GM12878 (cell line): ENCODE data around the gene C2orf69. TPM values are rescaled to one million over a fixed set of nuclear protein-coding genes. Genes with fewer than 3 reads are reported as not detected.

ENCODE experiments used
- CBFB ChIP-seq: IDR thresholded peaks from 2 replicates; pipeline ENCODE4 v1.6.1; 2016; ENCODE audit warnings: antibody characterized with exemption, low read depth
- CBX5 ChIP-seq: sonication (generic); IDR thresholded peaks from 2 replicates; pipeline ENCODE4 v1.6.1; 2016; ENCODE audit warnings: low read depth, moderate library complexity, mild to moderate bottlenecking, inconsistent platforms
- CHD2 ChIP-seq: IDR thresholded peaks from 2 replicates; pipeline ENCODE4 v1.6.1; 2011; ENCODE audit warnings: low read depth, low read length, improper control_type of control experiment, borderline replicate concordance
- CREB1 ChIP-seq: IDR thresholded peaks from 2 replicates; pipeline ENCODE4 v1.6.1; 2012; ENCODE audit warnings: low read depth, mild to moderate bottlenecking, inconsistent platforms
- HCFC1 ChIP-seq: fragments of 150-350 bp; IDR thresholded peaks from 2 replicates; pipeline ENCODE4 v1.6.1; 2014; ENCODE audit warnings: low read length
- KAT2A ChIP-seq: conservative IDR thresholded peaks from 2 replicates; pipeline ENCODE4 v1.6.1; 2011; ENCODE audit warnings: low read depth, low read length; ENCODE audit not compliant: control insufficient read depth
- NFYA ChIP-seq: IDR thresholded peaks from 2 replicates; pipeline ENCODE4 v1.6.1; 2011; ENCODE audit warnings: low read depth, mild to moderate bottlenecking, low read length, improper control_type of control experiment, borderline replicate concordance
- NR2F1 ChIP-seq: fragments of 450-650 bp; conservative IDR thresholded peaks from 2 replicates; pipeline ENCODE4 v1.6.1; 2017; ENCODE audit warnings: mild to moderate bottlenecking
- RCOR1 ChIP-seq: conservative IDR thresholded peaks from 2 replicates; pipeline ENCODE4 v1.6.1; 2012; ENCODE audit warnings: low read depth, low read length, improper control_type of control experiment
- STAT1 ChIP-seq: fragments of 450-650 bp; conservative IDR thresholded peaks from 2 replicates; pipeline ENCODE4 v1.6.1; 2014; ENCODE audit warnings: antibody characterized with exemption, mild to moderate bottlenecking
- SUPT20H ChIP-seq: IDR thresholded peaks from 2 replicates; pipeline ENCODE4 v1.6.1; 2011; ENCODE audit warnings: low read depth, mild to moderate bottlenecking, low read length, moderate library complexity, borderline replicate concordance; ENCODE audit not compliant: control insufficient read depth
- TAF1 ChIP-seq: IDR thresholded peaks from 2 replicates; pipeline ENCODE4 v1.6.1; 2011; ENCODE audit warnings: mild to moderate bottlenecking, low read depth, low read length, borderline replicate concordance
- ZSCAN29 ChIP-seq: fragments of 450-650 bp; IDR thresholded peaks from 2 replicates; pipeline ENCODE4 v1.6.1; 2017; ENCODE audit warnings: mild to moderate bottlenecking, moderate library complexity
- polyA plus RNA-seq, 11 experiments: library from polyadenylated mRNA; depleted of rRNA in 4 of 11; unstranded in 6 of 11; stranded (reverse) in 5 of 11; fragments of >200 nt; fragmentation: Nextera tagmentation in 4 of 11; fragmentation: Illumina TruSeq in 1 of 11; extraction: Ambion mirVana in 4 of 11; extraction: Trizol in 1 of 11; gene quantifications; 1 replicate in 1 of 11; 2 replicates in 10 of 11; pipeline versions ENCODE4 v1.2.1 to v1.2.3, GENCODE V29; 2011 to 2016; ENCODE audit warnings: inconsistent platforms in 2 of 11, missing spikeins in 2 of 11, low read depth in 1 of 11
- total RNA-seq, 4 experiments: library from RNA; depleted of rRNA in 3 of 4; stranded (reverse); fragments of >200 nt in 3 of 4; fragmentation: Illumina TruSeq in 1 of 4; extraction: Trizol in 1 of 4; gene quantifications; 2 replicates each; pipeline versions ENCODE4 v1.2.1 to v1.2.3, GENCODE V29; 2013 to 2021
- TF ChIP-seq, protein P1 (sequence below): IDR thresholded peaks from 2 replicates; pipeline ENCODE4 v1.6.1; 2012; ENCODE audit warnings: low read depth, low read length, improper control_type of control experiment
- TF ChIP-seq, protein P2 (sequence below): IDR thresholded peaks from 2 replicates; pipeline ENCODE4 v1.6.1; 2011; ENCODE audit warnings: borderline replicate concordance, low read depth, mild to moderate bottlenecking, moderate library complexity, low read length; ENCODE audit not compliant: insufficient read depth, poor library complexity, severe bottlenecking
- TF ChIP-seq, protein P3 (sequence below): fragments of 150-350 bp; IDR thresholded peaks from 2 replicates; pipeline ENCODE4 v1.6.1; 2014; ENCODE audit warnings: mild to moderate bottlenecking, low read depth, low read length
- TF ChIP-seq, protein P4 (sequence below): fragments of 450-650 bp; IDR thresholded peaks from 2 replicates; pipeline ENCODE4 v1.6.1; 2017; ENCODE audit warnings: antibody characterized with exemption, mild to moderate bottlenecking, moderate library complexity
- TF ChIP-seq, protein P5 (sequence below): fragments of 450-650 bp; IDR thresholded peaks from 2 replicates; pipeline ENCODE4 v1.6.1; 2017; ENCODE audit warnings: mild to moderate bottlenecking, moderate library complexity

C2orf69 gene
- total and polyA plus RNA-seq, 10 of the 15 experiments (the other 5 are each of a cell fraction or from before 2014, with no cell fraction given) = 6.3 to 20.3 (median 11.1) TPM

DNA sequence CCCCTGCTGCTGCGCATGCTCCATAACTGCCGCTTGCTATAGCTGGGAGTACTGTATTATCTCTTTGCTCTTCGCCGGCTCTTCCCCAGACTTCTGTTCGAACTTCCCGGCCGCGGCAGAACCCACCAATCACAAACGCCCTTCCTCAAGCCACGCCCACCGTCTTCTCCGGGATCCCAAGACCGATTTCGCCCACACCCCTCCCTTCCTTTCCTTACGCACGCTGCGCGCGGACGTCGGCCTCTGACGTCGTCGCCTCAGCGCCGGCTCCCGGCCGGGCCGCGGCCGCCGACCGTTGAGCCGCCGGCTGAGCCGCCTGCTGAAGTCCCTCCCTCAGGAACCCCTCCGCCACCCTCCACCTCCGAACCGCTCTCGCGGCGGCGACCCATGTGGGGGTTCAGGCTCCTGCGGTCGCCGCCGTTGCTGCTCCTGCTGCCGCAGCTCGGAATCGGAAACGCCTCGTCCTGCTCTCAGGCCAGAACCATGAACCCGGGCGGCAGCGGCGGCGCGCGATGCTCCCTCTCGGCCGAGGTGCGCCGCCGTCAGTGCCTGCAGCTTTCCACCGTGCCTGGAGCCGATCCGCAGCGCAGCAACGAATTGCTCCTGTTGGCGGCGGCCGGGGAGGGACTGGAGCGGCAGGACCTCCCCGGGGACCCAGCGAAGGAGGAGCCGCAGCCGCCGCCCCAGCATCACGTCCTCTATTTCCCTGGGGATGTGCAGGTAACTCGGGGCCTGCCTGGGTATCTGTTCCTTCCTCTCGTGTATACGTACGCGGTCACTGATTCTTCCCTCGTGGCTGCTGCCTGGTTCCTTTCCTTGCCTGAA lies at the start of gene C2orf69 (continued):
- TF ChIP-seq CHD2 (peak; percentile 57), RCOR1 (no peak), ZSCAN29 (no peak), SUPT20H (no peak), CBFB (peak; percentile 41; the same call in 1 of the 2 replicates), CBX5 (no peak), KAT2A (no peak), TAF1 (peak; percentile 74), NR2F1 (peak; percentile 66; the same call in 1 of the 2 replicates), NFYA (no peak), HCFC1 (no peak), CREB1 (peak; percentile 94), STAT1 (no peak)
- TF ChIP-seq, protein P1, sequence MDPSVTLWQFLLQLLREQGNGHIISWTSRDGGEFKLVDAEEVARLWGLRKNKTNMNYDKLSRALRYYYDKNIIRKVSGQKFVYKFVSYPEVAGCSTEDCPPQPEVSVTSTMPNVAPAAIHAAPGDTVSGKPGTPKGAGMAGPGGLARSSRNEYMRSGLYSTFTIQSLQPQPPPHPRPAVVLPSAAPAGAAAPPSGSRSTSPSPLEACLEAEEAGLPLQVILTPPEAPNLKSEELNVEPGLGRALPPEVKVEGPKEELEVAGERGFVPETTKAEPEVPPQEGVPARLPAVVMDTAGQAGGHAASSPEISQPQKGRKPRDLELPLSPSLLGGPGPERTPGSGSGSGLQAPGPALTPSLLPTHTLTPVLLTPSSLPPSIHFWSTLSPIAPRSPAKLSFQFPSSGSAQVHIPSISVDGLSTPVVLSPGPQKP = no peak
- TF ChIP-seq, protein P2, sequence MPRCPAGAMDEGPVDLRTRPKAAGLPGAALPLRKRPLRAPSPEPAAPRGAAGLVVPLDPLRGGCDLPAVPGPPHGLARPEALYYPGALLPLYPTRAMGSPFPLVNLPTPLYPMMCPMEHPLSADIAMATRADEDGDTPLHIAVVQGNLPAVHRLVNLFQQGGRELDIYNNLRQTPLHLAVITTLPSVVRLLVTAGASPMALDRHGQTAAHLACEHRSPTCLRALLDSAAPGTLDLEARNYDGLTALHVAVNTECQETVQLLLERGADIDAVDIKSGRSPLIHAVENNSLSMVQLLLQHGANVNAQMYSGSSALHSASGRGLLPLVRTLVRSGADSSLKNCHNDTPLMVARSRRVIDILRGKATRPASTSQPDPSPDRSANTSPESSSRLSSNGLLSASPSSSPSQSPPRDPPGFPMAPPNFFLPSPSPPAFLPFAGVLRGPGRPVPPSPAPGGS = no peak
- TF ChIP-seq, protein P3, sequence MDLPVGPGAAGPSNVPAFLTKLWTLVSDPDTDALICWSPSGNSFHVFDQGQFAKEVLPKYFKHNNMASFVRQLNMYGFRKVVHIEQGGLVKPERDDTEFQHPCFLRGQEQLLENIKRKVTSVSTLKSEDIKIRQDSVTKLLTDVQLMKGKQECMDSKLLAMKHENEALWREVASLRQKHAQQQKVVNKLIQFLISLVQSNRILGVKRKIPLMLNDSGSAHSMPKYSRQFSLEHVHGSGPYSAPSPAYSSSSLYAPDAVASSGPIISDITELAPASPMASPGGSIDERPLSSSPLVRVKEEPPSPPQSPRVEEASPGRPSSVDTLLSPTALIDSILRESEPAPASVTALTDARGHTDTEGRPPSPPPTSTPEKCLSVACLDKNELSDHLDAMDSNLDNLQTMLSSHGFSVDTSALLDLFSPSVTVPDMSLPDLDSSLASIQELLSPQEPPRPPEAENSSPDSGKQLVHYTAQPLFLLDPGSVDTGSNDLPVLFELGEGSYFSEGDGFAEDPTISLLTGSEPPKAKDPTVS = no peak
- TF ChIP-seq, protein P4, sequence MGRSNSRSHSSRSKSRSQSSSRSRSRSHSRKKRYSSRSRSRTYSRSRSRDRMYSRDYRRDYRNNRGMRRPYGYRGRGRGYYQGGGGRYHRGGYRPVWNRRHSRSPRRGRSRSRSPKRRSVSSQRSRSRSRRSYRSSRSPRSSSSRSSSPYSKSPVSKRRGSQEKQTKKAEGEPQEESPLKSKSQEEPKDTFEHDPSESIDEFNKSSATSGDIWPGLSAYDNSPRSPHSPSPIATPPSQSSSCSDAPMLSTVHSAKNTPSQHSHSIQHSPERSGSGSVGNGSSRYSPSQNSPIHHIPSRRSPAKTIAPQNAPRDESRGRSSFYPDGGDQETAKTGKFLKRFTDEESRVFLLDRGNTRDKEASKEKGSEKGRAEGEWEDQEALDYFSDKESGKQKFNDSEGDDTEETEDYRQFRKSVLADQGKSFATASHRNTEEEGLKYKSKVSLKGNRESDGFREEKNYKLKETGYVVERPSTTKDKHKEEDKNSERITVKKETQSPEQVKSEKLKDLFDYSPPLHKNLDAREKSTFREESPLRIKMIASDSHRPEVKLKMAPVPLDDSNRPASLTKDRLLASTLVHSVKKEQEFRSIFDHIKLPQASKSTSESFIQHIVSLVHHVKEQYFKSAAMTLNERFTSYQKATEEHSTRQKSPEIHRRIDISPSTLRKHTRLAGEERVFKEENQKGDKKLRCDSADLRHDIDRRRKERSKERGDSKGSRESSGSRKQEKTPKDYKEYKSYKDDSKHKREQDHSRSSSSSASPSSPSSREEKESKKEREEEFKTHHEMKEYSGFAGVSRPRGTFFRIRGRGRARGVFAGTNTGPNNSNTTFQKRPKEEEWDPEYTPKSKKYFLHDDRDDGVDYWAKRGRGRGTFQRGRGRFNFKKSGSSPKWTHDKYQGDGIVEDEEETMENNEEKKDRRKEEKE = no peak
- TF ChIP-seq, protein P5, sequence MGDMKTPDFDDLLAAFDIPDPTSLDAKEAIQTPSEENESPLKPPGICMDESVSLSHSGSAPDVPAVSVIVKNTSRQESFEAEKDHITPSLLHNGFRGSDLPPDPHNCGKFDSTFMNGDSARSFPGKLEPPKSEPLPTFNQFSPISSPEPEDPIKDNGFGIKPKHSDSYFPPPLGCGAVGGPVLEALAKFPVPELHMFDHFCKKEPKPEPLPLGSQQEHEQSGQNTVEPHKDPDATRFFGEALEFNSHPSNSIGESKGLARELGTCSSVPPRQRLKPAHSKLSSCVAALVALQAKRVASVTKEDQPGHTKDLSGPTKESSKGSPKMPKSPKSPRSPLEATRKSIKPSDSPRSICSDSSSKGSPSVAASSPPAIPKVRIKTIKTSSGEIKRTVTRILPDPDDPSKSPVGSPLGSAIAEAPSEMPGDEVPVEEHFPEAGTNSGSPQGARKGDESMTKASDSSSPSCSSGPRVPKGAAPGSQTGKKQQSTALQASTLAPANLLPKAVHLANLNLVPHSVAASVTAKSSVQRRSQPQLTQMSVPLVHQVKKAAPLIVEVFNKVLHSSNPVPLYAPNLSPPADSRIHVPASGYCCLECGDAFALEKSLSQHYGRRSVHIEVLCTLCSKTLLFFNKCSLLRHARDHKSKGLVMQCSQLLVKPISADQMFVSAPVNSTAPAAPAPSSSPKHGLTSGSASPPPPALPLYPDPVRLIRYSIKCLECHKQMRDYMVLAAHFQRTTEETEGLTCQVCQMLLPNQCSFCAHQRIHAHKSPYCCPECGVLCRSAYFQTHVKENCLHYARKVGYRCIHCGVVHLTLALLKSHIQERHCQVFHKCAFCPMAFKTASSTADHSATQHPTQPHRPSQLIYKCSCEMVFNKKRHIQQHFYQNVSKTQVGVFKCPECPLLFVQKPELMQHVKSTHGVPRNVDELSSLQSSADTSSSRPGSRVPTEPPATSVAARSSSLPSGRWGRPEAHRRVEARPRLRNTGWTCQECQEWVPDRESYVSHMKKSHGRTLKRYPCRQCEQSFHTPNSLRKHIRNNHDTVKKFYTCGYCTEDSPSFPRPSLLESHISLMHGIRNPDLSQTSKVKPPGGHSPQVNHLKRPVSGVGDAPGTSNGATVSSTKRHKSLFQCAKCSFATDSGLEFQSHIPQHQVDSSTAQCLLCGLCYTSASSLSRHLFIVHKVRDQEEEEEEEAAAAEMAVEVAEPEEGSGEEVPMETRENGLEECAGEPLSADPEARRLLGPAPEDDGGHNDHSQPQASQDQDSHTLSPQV = 0 out of 2 replicates have a peak, but pooled peaks have one; percentile 29
